ENCODE measurements around the gene ALPI.

Gene ALPI

DNA sequence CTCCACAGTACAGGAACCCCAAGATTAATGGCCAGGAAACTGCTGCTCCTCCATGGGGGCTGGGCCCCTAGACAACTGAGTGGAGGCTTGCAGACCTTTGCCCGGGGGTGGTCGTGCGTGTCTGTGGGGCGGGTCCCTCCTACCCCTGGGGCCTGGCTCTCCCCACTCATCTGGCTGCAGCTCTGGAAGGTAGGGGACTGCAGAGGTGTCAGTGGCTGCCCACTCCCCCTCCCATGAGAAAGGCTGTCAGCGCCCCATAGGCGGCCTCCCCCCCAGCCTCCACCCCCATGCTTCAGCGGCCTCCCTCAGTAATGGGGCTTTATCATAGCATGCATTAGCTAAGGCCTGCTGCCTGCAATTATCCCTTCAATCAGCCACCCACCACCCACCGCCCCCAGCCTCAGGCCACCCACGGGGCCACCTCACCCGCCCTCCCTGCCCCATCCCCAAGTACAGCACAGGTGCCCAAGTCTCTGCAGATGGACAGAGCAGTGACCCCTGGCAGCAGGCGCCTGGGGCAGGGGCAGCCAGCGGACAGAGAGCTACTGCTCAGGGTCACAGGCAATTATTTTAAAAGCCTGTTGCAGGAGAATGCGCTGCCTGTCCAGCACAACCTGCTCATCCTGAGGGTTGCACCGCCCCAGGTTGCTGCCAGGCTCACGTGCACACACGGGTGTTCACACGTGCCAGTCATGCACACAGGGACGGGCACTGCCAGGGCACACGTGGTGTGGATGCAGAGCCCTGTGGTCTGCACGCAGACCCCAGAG lies 40.7 kb downstream of the ALPI start:
- TF ChIP-seq, protein P1, sequence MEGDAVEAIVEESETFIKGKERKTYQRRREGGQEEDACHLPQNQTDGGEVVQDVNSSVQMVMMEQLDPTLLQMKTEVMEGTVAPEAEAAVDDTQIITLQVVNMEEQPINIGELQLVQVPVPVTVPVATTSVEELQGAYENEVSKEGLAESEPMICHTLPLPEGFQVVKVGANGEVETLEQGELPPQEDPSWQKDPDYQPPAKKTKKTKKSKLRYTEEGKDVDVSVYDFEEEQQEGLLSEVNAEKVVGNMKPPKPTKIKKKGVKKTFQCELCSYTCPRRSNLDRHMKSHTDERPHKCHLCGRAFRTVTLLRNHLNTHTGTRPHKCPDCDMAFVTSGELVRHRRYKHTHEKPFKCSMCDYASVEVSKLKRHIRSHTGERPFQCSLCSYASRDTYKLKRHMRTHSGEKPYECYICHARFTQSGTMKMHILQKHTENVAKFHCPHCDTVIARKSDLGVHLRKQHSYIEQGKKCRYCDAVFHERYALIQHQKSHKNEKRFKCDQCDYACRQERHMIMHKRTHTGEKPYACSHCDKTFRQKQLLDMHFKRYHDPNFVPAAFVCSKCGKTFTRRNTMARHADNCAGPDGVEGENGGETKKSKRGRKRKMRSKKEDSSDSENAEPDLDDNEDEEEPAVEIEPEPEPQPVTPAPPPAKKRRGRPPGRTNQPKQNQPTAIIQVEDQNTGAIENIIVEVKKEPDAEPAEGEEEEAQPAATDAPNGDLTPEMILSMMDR (conservative IDR thresholded peaks at IDR 0.05), result no peak
- no peak overlapping the region for H3K27ac ChIP-seq

DNA sequence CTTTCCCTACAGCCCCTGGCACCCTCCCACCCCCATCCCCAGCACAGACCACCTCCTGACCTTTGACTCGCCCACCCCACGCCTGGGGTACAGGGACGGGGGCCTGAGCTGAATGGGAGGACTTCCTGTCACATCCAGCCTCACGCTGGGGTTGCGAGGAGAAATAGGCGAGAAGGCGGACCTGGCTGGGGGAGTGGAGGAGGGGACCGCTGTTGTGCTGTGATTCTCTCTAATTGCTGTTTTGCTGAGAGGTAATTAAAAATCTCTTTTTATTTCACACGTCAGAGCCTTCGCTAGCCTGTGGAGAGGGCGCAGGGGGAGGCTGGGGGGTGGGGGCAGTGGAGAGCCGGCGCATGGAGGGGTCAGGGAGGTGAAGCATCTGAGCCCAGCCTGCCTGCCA lies 41.4 kb downstream of the ALPI start:
- H3K27ac ChIP-seq, result no peak overlapping the region
- TF ChIP-seq, protein P1 (conservative IDR thresholded peaks at IDR 0.05), result no peak

DNA sequence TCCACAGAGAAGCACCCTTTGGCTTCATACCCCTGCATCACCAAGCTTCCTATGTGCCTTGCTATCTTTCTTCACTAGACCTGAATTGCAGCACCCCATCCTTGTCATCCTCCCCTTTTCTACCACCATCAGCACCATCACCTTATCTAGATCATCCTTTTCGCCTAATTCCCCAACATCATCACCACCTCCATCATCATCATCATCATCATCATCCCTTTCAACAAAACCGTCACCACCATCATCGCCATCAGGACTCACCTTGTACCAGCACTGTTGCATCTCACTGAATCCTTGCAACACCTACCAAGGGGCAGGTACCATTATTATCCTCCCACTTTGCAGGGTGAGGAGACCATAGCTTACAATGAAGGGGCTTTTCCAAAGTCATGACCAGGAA lies 42.5 kb downstream of the ALPI start:
- TF ChIP-seq, protein P1 (conservative IDR thresholded peaks at IDR 0.05), result no peak
- H3K27ac ChIP-seq, result no peak overlapping the region

DNA sequence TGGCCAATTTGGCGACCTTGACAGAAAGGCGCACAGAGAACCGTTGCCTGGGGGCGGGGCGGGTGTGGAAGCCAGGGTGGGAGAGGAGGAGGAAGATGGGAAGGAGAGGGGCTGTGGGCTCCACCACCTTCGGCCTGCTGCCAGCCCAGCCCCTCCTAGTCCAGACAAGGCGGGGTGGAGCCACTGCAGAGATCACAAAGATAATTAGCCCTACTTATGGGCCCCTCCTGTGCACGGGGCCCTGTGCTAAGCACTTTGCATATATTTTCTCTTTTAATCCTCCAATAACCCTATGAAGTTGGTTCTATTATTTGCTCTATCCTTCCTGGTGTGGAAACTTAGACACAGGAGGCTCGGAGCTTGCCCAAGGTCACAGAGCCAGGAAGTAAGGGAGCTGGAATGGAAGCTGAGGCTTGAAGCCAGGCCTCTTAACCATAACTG lies 45.4 kb downstream of the ALPI start:
- TF ChIP-seq, protein P1 (conservative IDR thresholded peaks at IDR 0.05), result no peak
- H3K27ac ChIP-seq, result no peak overlapping the region

DNA sequence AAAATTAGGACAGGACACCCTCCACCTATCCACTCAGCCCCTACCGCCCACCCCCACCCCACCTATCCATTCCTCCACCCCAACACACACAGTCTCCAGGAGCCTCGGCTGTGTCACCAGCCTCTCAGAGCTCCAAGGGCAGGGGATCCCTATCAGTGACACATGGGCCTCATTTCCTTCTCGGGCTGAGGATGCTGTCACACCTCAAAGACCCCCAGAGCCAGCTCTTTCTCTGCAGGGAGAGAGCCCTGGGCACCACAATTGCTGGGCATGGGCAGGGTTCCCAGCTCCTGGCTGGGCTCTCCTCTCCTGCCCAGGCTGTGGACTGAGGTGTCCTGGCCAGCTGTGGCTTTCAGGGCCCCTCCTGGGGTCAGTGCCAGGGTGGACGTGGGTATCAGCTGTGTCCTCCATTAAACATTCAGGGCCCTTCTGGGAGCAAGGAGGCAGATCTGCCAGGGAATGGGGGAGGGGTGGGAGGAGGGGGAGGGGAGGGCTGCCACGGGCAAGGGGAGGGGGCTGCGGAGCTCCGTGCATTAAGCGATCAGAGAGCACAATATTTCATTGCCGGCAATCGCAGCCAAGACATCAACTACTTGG lies 45.9 kb downstream of the ALPI start:
- TF ChIP-seq, protein P1 (conservative IDR thresholded peaks at IDR 0.05), result no peak
- no peak overlapping the region for H3K27ac ChIP-seq

DNA sequence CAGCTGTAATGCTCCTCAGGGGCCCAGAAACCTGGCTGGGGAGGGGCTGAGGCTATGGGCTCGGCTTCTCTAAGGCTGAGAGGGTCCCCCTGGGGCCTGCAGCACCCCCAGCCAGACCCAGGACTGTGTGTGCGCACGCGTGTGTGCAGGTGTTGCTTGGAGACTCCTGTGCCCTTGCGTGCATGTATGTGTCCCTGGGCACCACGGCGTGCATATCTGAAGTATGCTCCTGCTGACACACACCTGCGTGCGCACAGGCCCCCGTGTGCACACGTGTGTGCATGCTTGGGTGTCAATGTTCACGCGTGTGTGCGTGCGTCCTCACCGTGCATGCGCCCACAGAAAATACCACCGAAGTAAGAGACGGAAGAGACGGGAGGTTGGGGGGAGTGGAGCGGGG lies 46.6 kb downstream of the ALPI start:
- H3K27ac ChIP-seq, result no peak overlapping the region
- TF ChIP-seq, protein P1 (conservative IDR thresholded peaks at IDR 0.05), result no peak

DNA sequence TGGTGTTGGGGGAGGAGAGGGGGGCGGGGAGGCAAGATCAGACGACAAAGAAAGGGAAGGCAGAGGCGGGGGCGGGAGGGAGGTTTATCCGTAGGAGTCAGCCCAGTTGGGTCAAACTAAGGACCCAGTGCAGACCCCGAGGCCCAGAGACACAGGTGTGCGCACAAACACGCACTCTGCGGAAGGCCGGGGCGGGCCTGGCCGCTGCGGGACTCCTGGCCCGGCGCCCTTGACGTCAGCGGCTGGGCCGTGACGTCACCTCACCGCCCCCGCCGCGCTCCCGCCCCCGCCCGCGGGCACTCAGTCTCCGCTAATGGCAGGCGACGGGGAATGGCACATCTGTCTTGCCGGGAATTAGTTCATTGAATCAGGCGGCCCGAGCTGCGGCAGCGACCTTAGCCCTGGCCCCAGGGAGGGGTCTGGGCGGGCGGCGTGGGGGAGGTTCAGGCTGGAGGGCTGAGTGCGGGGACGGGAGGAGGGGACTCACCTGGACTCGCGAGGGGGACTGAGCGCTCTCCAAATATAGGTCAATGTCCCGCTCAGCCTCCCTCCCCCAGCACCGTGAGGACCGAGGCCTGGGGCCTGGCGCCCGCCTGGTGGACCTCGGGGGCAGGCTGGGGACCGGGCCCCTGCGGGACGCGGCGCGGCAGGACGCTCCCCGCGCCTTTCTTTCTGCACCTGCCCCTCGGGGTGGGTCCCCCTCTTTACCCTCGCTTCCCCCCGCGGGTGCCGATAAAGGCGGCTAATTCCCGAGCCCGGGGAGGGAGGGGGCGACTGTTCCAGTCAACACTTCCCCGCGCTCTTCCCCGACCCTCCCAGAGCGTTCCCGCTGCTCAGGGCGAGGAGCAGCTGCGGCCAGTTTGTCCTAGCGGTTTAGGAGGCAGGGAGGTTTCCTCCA lies 47.2 kb downstream of the ALPI start:
- no peak overlapping the region; the same call in 1 of the 2 replicates for H3K27ac ChIP-seq
- TF ChIP-seq, protein P1 (conservative IDR thresholded peaks at IDR 0.05), result no peak

Measured in VCaP (cell line).